HG03439 (cell line): ENCODE results near the gene OGA.

Experiments
- ATAC-seq: cut with Tn5 transposase; IDR thresholded peaks from one replicate; pipeline ENCODE4 v1.9.1; 2021; ENCODE audit warnings: mild to moderate bottlenecking, moderate library complexity; ENCODE audit not compliant: unreplicated experiment

The OGA gene

DNA sequence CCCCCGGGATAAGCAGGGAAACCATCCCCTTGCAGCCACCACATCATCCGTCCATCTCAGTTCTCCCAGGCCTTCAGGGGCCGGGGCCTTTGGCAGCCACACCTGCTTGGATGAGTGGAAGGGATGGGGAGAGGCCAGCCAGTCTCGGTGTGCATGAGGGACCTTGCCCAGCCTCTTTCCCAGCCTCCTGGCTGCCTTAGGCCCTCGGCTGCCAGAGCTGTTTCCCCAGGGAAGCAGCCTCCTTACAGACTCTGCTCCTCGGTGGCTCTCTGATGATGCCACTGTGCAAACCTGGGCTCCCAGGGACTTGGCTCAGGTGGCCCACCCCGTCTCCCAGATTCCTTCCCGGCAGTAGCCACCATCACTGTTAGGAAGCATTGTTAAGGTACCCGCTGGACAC is 57.0 kb downstream of the OGA start:
- ATAC-seq, result no peak

- no peak for ATAC-seq
Measured at GRCh38 chr10:101760510-101760909, 57.7 kb downstream of the OGA start.

- ATAC-seq, result no peak
Measured at GRCh38 chr10:101759309-101760247, 58.7 kb downstream of the OGA start.

- no peak for ATAC-seq
Measured at GRCh38 chr10:101758858-101759257, 59.4 kb downstream of the OGA start.

GRCh38 chr10:101752241-101752640 is 66.0 kb downstream of the OGA start:
- no peak for ATAC-seq

DNA sequence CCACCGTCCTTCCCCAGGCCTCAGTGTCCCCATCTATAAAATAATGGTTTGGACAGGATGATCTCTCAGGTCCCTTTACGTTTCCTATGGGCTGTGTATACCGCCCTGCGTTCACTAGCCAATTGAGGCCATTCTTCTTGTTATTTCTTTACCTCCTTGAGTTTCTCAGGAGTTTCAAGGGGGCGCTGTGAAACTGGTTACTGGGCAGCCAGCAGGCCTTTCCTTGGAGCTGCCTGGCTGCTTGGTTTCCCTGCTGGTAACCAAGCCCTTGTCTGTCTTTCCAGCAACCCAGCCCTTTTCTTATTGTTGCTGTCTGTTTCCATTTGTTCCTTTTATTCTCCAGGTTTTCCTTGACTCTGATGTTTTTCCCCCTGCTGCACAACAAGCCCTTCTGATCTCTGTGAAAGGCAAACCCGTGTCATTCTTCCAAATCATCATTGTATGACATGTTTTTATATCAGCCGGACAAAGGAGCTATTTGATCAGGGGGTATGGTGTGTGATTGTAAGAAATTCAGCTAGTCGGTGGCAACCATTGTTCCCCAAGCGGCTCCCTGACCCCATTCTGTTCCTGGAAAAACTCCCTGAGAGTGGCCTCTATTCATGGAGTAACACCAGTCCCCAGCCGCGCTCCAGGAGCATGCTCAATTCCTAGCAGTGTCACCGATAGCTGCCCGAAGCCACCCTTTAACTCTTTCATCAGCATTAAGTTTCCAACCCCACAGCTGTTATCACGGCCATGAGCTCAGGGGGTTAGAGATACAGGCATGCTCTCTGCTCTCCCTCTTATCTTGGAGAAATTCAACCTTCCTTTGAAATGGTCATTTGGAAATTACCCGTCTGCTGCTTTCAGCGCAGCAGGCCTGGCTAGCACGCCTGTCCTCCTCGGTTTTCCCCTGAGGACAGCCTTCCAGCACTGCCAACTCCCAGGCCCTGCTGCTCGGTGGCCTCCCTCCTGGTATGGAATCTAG is 68.9 kb downstream of the OGA start:
- ATAC-seq, result no peak

GRCh38 chr10:101748496-101748895 is 69.7 kb downstream of the OGA start:
- ATAC-seq, result no peak

GRCh38 chr10:101745074-101745696 is 73.1 kb downstream of the OGA start:
- no peak for ATAC-seq

- ATAC-seq, result no peak
Measured at GRCh38 chr10:101744267-101744666, 74.0 kb downstream of the OGA start.

GRCh38 chr10:101741938-101742337 is 76.3 kb downstream of the OGA start:
- no peak for ATAC-seq

- no peak for ATAC-seq
Measured at GRCh38 chr10:101736666-101737065, 81.6 kb downstream of the OGA start.
